ENCODE results near the gene LRRTM3.

Gene LRRTM3

GRCh38 chr10:67043041-67043440, 117.2 kb downstream of the LRRTM3 start:
- no peak for DNase-seq

- DNase-seq: no peak
Observed at GRCh38 chr10:67045404-67045803, 119.6 kb downstream of the LRRTM3 start.

GRCh38 chr10:67046507-67046906, 120.7 kb downstream of the LRRTM3 start:
- DNase-seq: no peak

DNA sequence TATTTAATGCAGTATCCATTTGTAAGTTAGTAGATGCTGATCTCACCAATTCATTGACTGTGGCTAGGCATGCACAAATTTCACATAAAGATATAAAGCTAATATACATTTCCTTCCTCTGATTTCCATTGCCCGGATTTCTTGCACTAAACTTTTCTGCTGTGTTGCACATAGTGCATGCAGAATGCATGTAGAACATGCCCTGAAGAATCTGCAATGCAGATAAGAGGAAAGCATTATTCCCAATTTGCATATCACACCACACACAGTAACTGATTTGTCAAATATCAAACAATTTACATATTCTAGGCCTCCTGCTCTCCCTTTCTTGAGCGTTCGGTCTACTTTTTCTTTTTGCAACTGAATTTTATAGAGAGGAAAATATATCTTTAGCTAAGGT, 124.2 kb downstream of the LRRTM3 start:
- no peak for DNase-seq

DNA sequence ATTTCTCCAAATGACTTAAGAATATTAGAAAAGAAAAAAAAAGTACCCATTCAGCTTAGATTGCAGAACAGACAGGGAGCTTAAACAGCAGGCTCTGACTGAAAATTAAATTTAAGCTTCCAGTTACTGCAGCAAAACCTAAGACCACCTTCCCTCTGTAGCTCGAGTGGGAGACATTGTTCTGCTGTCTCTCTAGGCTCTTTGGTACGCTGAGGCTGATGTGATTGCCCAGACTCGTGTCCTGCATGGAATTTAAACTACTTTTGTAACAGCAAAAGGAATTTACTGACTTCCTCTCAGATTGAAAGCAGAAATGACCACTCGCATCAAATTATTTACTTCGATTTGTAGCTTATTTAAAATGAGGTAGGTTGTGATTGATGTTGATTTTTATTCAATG, 124.6 kb downstream of the LRRTM3 start:
- no peak for DNase-seq

- DNase-seq: no peak
Observed at GRCh38 chr10:67072654-67073053, 146.8 kb downstream of the LRRTM3 start.

- no peak for DNase-seq
Observed at GRCh38 chr10:67075491-67075971, 149.7 kb downstream of the LRRTM3 start.

- no peak for DNase-seq
Observed at GRCh38 chr10:67076144-67076543, 150.3 kb downstream of the LRRTM3 start.

DNA sequence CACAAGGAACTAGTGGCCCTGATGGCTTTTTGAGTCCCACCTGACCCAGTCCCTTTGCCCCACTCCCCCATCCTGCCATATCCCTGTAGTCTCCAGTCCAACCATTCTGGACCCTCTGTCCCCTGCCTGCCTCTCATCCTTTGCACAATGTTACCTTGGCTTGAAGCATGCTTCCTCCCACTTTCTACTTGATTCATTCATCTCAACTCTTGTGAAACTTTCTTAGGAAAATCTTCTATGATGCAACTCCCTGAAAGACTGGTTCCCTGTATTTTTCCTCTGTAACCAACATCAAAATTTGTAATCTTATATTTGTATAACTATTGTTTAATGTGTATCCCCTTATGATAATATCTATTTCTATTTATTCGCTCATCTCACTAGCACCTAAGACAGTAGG, 151.5 kb downstream of the LRRTM3 start:
- DNase-seq: no peak

GRCh38 chr10:67079126-67079525, 153.3 kb downstream of the LRRTM3 start:
- no peak for DNase-seq

GRCh38 chr10:67086327-67087134, 160.7 kb downstream of the LRRTM3 start:
- no peak for DNase-seq

DNA sequence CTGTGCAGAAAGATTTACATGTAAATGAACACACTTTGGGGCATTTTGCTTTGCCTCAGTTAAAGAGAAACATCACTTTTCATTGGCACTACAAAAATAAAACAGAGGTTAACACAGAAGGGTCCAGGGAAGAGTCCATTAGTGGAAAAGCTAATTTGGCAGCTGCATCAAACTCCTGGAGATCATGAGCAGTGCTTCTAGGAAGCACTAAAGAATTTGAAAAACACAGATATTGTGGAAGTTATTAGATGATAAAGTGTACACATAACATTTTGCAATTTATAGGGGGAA, 161.2 kb downstream of the LRRTM3 start:
- no peak for DNase-seq

DNA sequence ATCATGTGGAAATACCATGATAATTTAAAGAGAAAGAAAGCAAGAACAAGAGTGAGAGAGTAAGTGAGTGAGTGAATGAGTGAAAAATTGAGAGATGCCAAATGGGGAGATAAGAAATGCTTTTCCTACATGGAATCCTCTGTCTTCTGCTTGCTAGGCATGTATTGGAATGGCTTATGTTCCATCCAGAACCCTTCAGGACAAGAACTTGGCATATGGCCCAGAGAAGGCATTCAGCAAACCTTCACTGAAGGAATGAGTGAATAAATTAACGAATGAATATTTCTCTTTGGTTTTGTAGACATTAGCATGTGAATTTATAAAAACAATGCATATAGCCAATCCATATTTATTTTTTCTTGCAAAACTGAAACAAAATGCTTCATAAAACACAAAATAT, 162.2 kb downstream of the LRRTM3 start:
- DNase-seq: no peak

DNA sequence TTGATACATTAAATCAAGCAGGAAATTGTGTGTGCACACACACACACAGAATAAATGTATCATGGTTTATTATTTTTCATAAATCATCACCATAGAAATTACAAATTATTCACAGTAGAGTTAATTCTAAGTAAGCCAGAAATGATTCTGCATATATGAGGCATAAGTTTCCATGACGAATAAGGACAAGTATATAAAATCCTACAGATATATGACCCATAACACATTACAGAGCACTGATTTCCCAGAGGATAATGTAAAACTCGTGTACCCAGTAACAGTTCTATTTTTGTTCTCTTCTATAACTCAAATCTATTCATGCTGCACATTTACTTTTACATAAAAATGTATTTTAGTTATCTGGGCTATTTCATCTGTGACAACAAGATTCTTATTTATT, 169.7 kb downstream of the LRRTM3 start:
- DNase-seq: no peak

DNA sequence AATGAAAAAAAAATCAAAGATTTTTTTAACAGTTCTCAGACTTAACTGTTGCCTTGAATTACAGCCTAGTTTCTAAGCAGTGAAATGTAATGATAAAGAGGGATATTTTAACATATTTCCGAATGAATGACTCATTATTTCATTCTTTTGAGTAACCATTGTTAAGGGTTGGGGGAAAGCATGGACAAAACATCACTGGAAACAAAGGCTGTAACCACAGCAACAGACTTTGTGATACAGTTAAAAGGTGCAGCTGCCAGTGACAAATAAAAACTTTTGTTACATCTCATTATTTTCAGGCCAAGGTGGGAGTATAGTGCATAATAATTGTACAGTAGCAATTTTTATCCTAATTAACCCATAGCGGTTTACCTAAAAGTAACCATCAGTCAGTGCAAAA, 172.6 kb downstream of the LRRTM3 start:
- no peak for DNase-seq

DNA sequence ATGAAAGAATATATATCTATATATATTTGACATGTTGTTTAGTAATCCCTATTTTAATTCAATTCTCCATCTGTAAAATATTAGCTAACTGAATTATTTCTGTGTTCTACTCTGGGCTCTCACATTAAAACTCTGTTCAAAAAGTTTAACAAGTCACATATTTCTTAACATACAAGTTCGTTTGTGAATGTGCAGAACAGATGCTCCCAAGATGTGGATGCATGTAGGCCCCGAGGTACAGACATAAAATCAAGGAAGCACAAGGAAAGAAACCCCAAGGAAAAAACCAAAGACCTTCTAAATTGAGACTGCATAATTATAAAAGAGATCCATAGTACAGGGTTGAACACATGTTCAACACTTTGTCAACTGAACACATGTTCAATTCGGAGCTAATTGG, 175.1 kb downstream of the LRRTM3 start:
- DNase-seq: no peak

DNA sequence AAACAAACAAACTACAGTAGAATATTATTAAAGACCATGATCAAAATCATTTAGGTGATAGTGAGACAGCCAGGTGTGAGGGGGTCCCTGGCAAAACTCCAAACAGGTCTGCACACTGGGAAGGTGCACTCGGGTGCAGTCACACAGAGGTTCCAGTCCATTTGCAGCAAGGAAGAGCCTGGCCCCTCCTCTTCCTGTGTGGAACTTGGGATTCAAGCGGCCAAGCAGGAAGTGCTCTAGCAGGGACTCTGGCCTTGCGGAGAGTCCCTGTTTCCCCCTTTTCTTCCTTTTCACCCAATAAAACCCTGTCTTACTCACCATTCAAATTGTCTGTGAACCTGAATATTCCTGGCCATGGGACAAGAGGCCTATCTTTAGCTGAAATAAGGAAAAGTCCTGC, 181.8 kb downstream of the LRRTM3 start:
- no peak for DNase-seq

DNA sequence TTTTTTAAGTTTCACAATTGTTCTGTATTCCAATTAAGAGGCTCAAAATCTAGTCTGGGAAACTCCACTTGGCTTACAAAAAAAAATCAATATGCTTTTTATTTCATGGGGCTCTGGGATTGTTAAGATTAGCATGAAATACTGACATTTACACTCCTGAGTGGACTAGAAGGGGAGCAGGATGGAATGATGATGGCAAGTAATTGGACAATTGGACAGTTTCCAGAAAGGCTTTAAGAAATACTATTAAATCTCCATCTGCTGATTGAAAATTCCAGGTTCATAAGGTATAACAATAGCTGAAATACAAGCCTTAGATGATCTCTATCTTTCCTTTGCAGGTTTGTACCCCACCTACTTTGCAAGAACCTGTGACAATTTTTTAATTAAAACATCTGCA, 184.4 kb downstream of the LRRTM3 start:
- no peak for DNase-seq

GRCh38 chr10:67112765-67113164, 186.9 kb downstream of the LRRTM3 start:
- DNase-seq: no peak

DNA sequence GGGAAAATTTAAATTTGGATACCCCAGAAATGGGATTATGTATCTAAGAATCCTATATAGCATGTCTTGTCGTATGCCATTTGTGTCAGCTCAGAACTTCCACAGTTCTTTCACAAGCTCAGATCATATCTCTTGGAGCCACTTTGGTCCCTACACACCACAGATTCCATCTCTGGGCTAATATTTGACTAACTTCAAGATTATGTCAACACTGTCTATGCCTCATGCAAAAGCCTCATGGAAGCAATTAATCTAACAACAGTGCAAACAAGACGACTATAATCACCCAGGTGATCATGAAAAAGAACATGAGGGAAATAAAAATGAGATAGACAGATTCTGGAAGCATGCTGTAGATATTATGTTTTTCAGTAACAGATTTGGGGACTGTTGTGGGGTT, 189.1 kb downstream of the LRRTM3 start:
- DNase-seq: no peak

DNA sequence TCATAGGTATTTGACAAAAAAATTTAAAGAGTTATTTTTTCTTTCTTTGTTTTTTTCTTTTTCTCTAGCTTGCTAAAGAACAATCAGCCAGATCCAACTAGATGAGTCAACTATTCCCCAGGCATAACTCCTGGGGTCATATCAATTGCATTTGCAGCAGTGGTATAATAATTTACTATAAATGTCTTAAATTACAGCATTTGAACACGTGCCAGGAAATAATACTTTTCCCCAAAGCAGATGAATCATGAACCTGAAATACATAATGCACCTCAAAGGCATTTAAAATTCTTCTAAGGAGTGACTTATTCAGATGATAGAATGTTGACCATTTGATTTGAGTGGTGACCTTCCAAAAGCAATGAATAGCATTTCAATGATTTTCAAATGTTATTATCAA, 190.1 kb downstream of the LRRTM3 start:
- DNase-seq: no peak

- no peak for DNase-seq
Observed at GRCh38 chr10:67119651-67120050, 193.8 kb downstream of the LRRTM3 start.

DNA sequence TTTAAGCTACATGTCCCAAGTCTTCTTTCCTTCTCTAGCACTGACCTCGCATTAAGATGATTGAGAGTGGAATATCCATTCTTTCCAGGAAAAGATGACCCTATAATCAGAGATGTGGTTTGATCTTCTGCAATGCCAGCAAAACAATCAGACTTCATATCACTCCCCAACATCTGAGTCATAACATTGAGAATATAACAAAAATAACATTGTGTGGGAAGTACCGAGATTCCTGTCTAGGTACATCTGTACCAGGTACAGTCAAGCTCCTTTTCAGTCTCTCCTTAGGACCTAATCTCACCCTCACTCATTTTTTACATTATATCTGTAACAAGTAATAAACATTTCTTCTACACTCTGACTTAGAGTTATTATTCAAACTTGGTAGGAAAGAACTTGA, 201.6 kb downstream of the LRRTM3 start:
- DNase-seq: no peak

- no peak for DNase-seq
Observed at GRCh38 chr10:67140641-67141040, 214.8 kb downstream of the LRRTM3 start.

DNA sequence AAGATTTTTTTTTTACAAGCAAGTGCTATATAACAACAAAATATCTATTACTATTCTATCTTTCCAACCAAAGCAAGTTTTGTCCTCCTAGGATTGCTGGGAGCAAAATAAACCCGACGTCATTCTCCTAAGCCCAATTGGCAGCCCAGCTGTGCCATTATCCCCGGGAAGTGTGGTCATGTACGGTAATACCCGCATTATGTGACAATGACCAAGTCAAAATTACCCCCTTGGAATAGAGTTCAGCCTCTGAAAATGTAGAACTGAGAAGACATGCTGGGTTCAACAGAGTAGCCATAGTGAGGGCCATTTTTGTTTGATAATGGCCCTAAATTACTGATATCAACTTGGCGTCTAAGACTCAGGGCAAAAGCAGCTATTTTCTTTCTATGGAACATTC, 215.5 kb downstream of the LRRTM3 start:
- no peak for DNase-seq

Measured in islet precursor cell (in vitro differentiated cells).